AG20443 (cell line): ENCODE measurements around the gene TEX52.

Source experiments
- DNase-seq: peaks from one replicate; pipeline ENCODE4 v3.0.0; 2012; ENCODE audit warnings: low spot score, mixed read lengths

The TEX52 gene

GRCh38 chr12:2829275-2829674 is 27.6 kb downstream of the TEX52 start:
- DNase-seq = no peak

GRCh38 chr12:2826721-2827515 is 29.9 kb downstream of the TEX52 start:
- no peak for DNase-seq

- no peak for DNase-seq
Measured at GRCh38 chr12:2826036-2826435, 30.8 kb downstream of the TEX52 start.

- no peak for DNase-seq
Measured at GRCh38 chr12:2825132-2825531, 31.7 kb downstream of the TEX52 start.

GRCh38 chr12:2824541-2824940 is 32.3 kb downstream of the TEX52 start:
- no peak for DNase-seq

GRCh38 chr12:2823483-2823882 is 33.4 kb downstream of the TEX52 start:
- DNase-seq = no peak

- DNase-seq = no peak
Measured at GRCh38 chr12:2820432-2820831, 36.4 kb downstream of the TEX52 start.

- DNase-seq = no peak
Measured at GRCh38 chr12:2819810-2820209, 37.0 kb downstream of the TEX52 start.

- peak; percentile 76 for DNase-seq
Measured at GRCh38 chr12:2813214-2814185, 43.3 kb downstream of the TEX52 start.

GRCh38 chr12:2812290-2813213 is 44.3 kb downstream of the TEX52 start, which contains the start of gene ITFG2:
ITFG2 (plus strand) TSS chr12:2812668; CDS start chr12:2812761, 93 bp downstream.
- peak; percentile 96 for DNase-seq

- no peak for DNase-seq
Measured at GRCh38 chr12:2811801-2812200, 45.0 kb downstream of the TEX52 start.

GRCh38 chr12:2806700-2807099 is 50.1 kb downstream of the TEX52 start:
- DNase-seq = no peak

GRCh38 chr12:2805143-2805520 is 51.7 kb downstream of the TEX52 start:
- peak; percentile 27 for DNase-seq

- peak; percentile 57 for DNase-seq
Measured at GRCh38 chr12:2804393-2805142, 52.3 kb downstream of the TEX52 start.

- no peak for DNase-seq
Measured at GRCh38 chr12:2803635-2804392, 53.0 kb downstream of the TEX52 start.

GRCh38 chr12:2801044-2801783 is 55.6 kb downstream of the TEX52 start:
- DNase-seq = no peak

- no peak for DNase-seq
Measured at GRCh38 chr12:2800046-2800570, 56.7 kb downstream of the TEX52 start.
